Lower leg skin (tissue), 4 donors: Measurements from ENCODE around the gene TBKBP1. TPM values are rescaled to one million over a fixed set of nuclear protein-coding genes. Genes with fewer than 3 reads are reported as not detected.

Source experiments
- DNase-seq, 2 donors: peaks; one replicate each; pipeline ENCODE4 v3.0.0-alpha.2; 2019; ENCODE audit warnings: low spot score in 2 of 2
- H3K4me3 ChIP-seq: fragments of 200-600 bp; sonication (generic); 2 replicates; pipeline ENCODE4 v1.5.1; 2017; ENCODE audit warnings: mild to moderate bottlenecking, low read depth; ENCODE audit not compliant: poor library complexity, severe bottlenecking
- CTCF ChIP-seq, 3 donors: fragments of 450-650 bp; IDR thresholded peaks; one replicate each; pipeline ENCODE4 v1.5.1; 2016; ENCODE audit warnings: antibody characterized with exemption in 3 of 3, mild to moderate bottlenecking in 3 of 3, moderate library complexity in 2 of 3
- POLR2A ChIP-seq, 2 donors: fragments of 450-650 bp; IDR thresholded peaks; one replicate each; pipeline ENCODE4 v1.6.1; 2016 to 2017; ENCODE audit warnings: antibody characterized with exemption in 2 of 2, mild to moderate bottlenecking in 1 of 2, moderate library complexity in 1 of 2
- WGBS, 2 donors: methylation state at CpG; one replicate each; pipeline ENCODE4 v1.1.5; 2018; 5-methylcytosine and 5-hydroxymethylcytosine counted together
- intact Hi-C: fragments of 100-400 bp; cut with DNase I; formaldehyde crosslinking; loops from one replicate; pipeline ENCODE4 v1.15.0; 2023; ENCODE audit warnings: low total_unique reads
- total RNA-seq, 4 donors: library from RNA; depleted of rRNA; stranded (reverse); fragments of >200 nt; gene quantifications; one replicate each; pipeline ENCODE4 v1.1.0, GENCODE V29; 2016

TBKBP1 gene
- total RNA-seq, 4 donors from 2014 or later: 7.1 to 14.7 (median 9.3) TPM

GRCh38 chr17:47650525-47651522 is 43.1 kb upstream of the TBKBP1 start:
- intact Hi-C loops: no loop called here
- TF ChIP-seq POLR2A (IDR thresholded peaks at IDR 0.05): no peak
- TF ChIP-seq CTCF (IDR thresholded peaks at IDR 0.05): no peak
- peak overlapping the region; percentile 30 for H3K4me3 ChIP-seq
- WGBS, 2 donors: 2 to 4% methylated on average over 18 to 19 of the region's 39 CpGs
- peak; percentile 91 to 99 for DNase-seq

- no peak overlapping the region for H3K4me3 ChIP-seq
- no peak for TF ChIP-seq CTCF (IDR thresholded peaks at IDR 0.05)
- no peak for TF ChIP-seq POLR2A (IDR thresholded peaks at IDR 0.05)
- WGBS, 2 donors: 53 to 56% methylated on average over 2 of the region's 2 CpGs
- intact Hi-C loops: no loop called here
- no peak for DNase-seq
These were observed 42.3 kb upstream of the TBKBP1 start for GRCh38 chr17:47651704-47652103.

DNA sequence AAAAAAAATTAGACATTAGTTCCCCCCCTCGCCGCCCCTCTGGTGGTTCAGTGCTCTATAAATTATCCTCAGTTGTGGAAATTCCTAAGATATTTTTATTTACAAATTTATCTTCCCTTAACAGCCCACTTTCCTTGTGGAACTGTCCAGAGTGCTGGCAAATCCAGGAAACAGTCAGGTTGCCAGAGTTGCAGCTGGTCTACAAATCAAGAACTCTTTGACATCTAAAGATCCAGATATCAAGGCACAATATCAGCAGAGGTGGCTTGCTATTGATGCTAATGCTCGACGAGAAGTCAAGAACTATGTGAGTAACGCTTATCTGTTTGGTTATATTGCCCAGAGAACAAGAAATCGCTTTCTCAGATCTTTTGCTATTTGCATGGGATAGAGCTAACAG is 41.4 kb upstream of the TBKBP1 start:
- 89 to 90% methylated on average over 6 of the region's 6 CpGs for WGBS, 2 donors
- H3K4me3 ChIP-seq: no peak overlapping the region
- no peak for TF ChIP-seq POLR2A (IDR thresholded peaks at IDR 0.05)
- no peak for TF ChIP-seq CTCF (IDR thresholded peaks at IDR 0.05)
- DNase-seq: peak in 1 of 2 donors; percentile 34
- intact Hi-C loops: no loop called here

DNA sequence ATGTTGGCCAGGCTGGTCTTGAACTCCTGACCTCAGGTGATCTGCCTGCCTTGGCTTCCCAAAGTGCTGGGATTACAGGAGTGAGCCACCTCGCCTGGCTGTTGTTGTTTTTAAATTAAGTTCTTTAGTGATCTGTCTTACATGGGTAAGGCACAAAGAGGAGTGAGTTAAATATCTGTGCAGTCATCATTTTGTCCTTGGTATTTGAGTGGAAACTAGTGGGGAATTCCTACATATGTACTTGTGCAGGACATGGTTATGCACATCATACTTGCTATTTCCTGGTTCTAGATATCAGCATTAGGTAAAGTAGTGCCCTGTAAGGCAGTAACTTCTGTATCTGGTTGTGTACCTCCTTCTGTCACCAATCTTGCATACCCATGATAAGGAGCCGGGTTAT is 40.5 kb upstream of the TBKBP1 start:
- no peak overlapping the region for H3K4me3 ChIP-seq
- intact Hi-C loops: no loop called here
- TF ChIP-seq CTCF (IDR thresholded peaks at IDR 0.05) (no peak), POLR2A (IDR thresholded peaks at IDR 0.05) (no peak)
- WGBS, 2 donors: 48 to 67% methylated on average over 2 of the region's 2 CpGs
- peak in 1 of 2 donors; percentile 57 for DNase-seq

- TF ChIP-seq CTCF (IDR thresholded peaks at IDR 0.05) (no peak), POLR2A (IDR thresholded peaks at IDR 0.05) (no peak)
- intact Hi-C loops: no loop called here
- DNase-seq: peak in 1 of 2 donors; percentile 26
- WGBS, 2 donors: 55 to 60% methylated on average over 6 of the region's 6 CpGs
- H3K4me3 ChIP-seq: no peak overlapping the region
These were observed 39.0 kb upstream of the TBKBP1 start for GRCh38 chr17:47654991-47655390.
